MCF 10A (cell line): Measurements from ENCODE around the gene EXTL1. TPM values are rescaled to one million over a fixed set of nuclear protein-coding genes. Genes with fewer than 3 reads are reported as not detected.

Experiments
- BruUV-seq: library from RNA; stranded (reverse); fragments of 400-500 nt; replicated peaks from 2 replicates; lab custom pipeline; 2021; lab: Mats Ljungman, UMichigan
- CTCF ChIA-PET: fragments of 300-600 bp; sonication (Branson Sonifier 250); formaldehyde crosslinking; extraction: SDS; loops from one replicate; lab custom pipeline; 2021; ENCODE audit warnings: antibody characterized with exemption, inconsistent platforms; lab: Yijun Ruan, JAX
- POLR2A ChIA-PET: fragments of 300-600, 350-650 bp; sonication (Branson Sonifier 250); formaldehyde crosslinking; extraction: SDS; loops from one replicate; lab custom pipeline; 2020; ENCODE audit warnings: antibody characterized with exemption, inconsistent platforms; lab: Yijun Ruan, JAX
- DNase-seq: peaks from one replicate; pipeline ENCODE4 v3.0.0-alpha.2; 2018; ENCODE audit not compliant: unreplicated experiment
- H3K27ac Mint-ChIP-seq: one replicate; pipeline ENCODE4 v1.8.0; 2022; ENCODE audit warnings: mild to moderate bottlenecking, low read depth, mixed read lengths; ENCODE audit not compliant: unreplicated experiment
- H3K27me3 Mint-ChIP-seq: one replicate; pipeline ENCODE4 v1.8.0; 2022; ENCODE audit warnings: mixed read lengths; ENCODE audit not compliant: insufficient read depth, unreplicated experiment
- H3K36me3 Mint-ChIP-seq: one replicate; pipeline ENCODE4 v1.8.0; 2022; ENCODE audit warnings: mild to moderate bottlenecking, moderate library complexity, mixed read lengths; ENCODE audit not compliant: insufficient read depth, unreplicated experiment
- H3K4me1 Mint-ChIP-seq: one replicate; pipeline ENCODE4 v1.8.0; 2022; ENCODE audit warnings: mixed read lengths; ENCODE audit not compliant: insufficient read depth, unreplicated experiment
- H3K4me3 Mint-ChIP-seq: one replicate; pipeline ENCODE4 v1.8.0; 2022; ENCODE audit warnings: mild to moderate bottlenecking, moderate library complexity, mixed read lengths; ENCODE audit not compliant: unreplicated experiment
- H3K9me3 Mint-ChIP-seq: one replicate; pipeline ENCODE4 v1.8.0; 2022; ENCODE audit warnings: mixed read lengths; ENCODE audit not compliant: unreplicated experiment
- intact Hi-C: fragments of 100-400 bp; cut with micrococcal nuclease; formaldehyde crosslinking; loops from 2 replicates; pipeline ENCODE4 v1.14.1; 2022
- total RNA-seq: library from RNA; stranded (reverse); gene quantifications from 2 replicates; pipeline ENCODE4 v1.2.3, GENCODE V29; 2022
- TF ChIP-seq, protein P1 (sequence below): fragments of 200-600 bp; IDR thresholded peaks from one replicate; pipeline ENCODE4 v1.8.0; 2022; ENCODE audit warnings: antibody characterized with exemption, mild to moderate bottlenecking; ENCODE audit not compliant: unreplicated experiment

EXTL1 gene
- total RNA-seq, 1 experiment from 2014 or later = not detected

GRCh38 chr1:25990251-25990650 lies 31.3 kb upstream of the EXTL1 start:
- Mint-ChIP-seq H3K27me3 (no peaks in the 10 kb centered on the region), H3K9me3 (no peaks in the 10 kb centered on the region), H3K4me1 (peaks cover 4% of the 10 kb centered on the region), H3K4me3 (no peak overlapping the region), H3K27ac (no peak overlapping the region), H3K36me3 (peaks cover 38% of the 10 kb centered on the region)
- DNase-seq = no peak
- no TSS peak for BruUV-seq
- POLR2A ChIA-PET = interaction anchor here (1.2 kb wide), 1 partner anchor 11 kb away, joined by 3 read pairs; no protein-coding TSS in a partner anchor
- CTCF ChIA-PET = interaction anchor here (1.9 to 2.4 kb wide), 2 partner anchors 85 to 94 kb away, joined by 5 to 7 read pairs; no protein-coding TSS in a partner anchor
- TF ChIP-seq, protein P1, sequence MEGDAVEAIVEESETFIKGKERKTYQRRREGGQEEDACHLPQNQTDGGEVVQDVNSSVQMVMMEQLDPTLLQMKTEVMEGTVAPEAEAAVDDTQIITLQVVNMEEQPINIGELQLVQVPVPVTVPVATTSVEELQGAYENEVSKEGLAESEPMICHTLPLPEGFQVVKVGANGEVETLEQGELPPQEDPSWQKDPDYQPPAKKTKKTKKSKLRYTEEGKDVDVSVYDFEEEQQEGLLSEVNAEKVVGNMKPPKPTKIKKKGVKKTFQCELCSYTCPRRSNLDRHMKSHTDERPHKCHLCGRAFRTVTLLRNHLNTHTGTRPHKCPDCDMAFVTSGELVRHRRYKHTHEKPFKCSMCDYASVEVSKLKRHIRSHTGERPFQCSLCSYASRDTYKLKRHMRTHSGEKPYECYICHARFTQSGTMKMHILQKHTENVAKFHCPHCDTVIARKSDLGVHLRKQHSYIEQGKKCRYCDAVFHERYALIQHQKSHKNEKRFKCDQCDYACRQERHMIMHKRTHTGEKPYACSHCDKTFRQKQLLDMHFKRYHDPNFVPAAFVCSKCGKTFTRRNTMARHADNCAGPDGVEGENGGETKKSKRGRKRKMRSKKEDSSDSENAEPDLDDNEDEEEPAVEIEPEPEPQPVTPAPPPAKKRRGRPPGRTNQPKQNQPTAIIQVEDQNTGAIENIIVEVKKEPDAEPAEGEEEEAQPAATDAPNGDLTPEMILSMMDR = no peak
- intact Hi-C loops = no loop called here

- TF ChIP-seq, protein P1 = no peak
- no peak for DNase-seq
- Mint-ChIP-seq H3K4me3 (no peak overlapping the region), H3K36me3 (peaks cover 32% of the 10 kb centered on the region), H3K4me1 (peaks cover 4% of the 10 kb centered on the region), H3K27ac (no peak overlapping the region), H3K27me3 (no peaks in the 10 kb centered on the region), H3K9me3 (no peaks in the 10 kb centered on the region)
- ChIA-PET CTCF (interaction anchor here (2.4 kb wide), 1 partner anchor 95 kb away, joined by 7 read pairs; no protein-coding TSS in a partner anchor), POLR2A (interaction anchor here (1.2 kb wide), 1 partner anchor 12 kb away, joined by 3 read pairs; no protein-coding TSS in a partner anchor)
- intact Hi-C loops = no loop called here
- no TSS peak for BruUV-seq
Observed at GRCh38 chr1:25990702-25991395, 30.7 kb upstream of the EXTL1 start.

DNA sequence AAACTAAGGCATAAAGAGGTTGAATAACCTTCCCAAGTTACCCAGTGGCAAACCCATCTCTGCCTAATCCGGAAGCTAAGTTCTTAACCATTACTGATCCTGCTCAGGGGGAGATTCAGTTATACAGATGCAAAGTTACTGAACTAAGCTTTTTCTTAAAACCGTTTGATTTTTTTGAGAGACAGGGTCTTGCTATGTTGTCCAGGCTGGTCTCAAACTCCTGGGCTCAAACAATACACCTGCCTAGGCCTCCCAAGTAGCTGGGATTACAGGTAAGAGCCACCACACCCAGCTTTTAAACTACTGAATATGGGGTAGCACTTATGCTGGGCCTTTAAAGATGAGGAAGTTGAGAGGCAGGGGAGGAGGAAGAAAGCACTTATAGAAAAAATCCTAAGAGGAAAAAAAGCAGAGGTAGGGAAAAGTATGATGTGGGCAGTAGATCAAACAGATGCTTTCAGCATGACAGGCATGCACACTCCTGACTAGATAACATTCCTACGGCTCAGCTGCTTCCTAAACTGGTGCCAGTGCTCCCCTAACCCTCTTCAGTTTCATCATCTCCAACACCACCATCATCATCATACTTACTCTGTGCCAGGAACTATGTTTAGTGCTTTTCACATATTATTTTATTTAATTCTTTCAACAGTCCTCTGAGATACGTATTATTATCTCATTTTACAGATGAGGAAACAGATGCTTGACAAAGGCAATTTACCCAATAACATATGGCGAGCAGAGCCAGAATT lies 29.5 kb upstream of the EXTL1 start:
- intact Hi-C loops = no loop called here

More for the DNA sequence above, 29.5 kb upstream of the EXTL1 start:
- no TSS peak for BruUV-seq
- CTCF ChIA-PET = interaction anchor here (0.6 kb wide), 1 partner anchor 28 kb away, joined by 4 read pairs; no protein-coding TSS in a partner anchor
- Mint-ChIP-seq H3K4me1 (peaks cover 4% of the 10 kb centered on the region), H3K9me3 (no peaks in the 10 kb centered on the region), H3K27me3 (no peaks in the 10 kb centered on the region), H3K36me3 (peaks cover 25% of the 10 kb centered on the region), H3K4me3 (no peak overlapping the region), H3K27ac (no peak overlapping the region)
- TF ChIP-seq, protein P1 = no peak
- POLR2A ChIA-PET = no interaction called here
- no peak for DNase-seq
